ENCODE measurements around the gene MYO1F.

- TF ChIP-seq CTCF (IDR thresholded peaks at IDR 0.05): no peak
- TF ChIP-seq POLR2A (IDR thresholded peaks at IDR 0.05): no peak
Measured at GRCh38 chr19:8569066-8569771, 8.0 kb downstream of the MYO1F start.
